ENCODE measurements around the gene PREPL. TPM values are rescaled to one million over a fixed set of nuclear protein-coding genes. Genes with fewer than 3 reads are reported as not detected.

The PREPL gene
- polyA plus RNA-seq, 3 donors: 2.6 to 10.8 (median 8.0) TPM

DNA sequence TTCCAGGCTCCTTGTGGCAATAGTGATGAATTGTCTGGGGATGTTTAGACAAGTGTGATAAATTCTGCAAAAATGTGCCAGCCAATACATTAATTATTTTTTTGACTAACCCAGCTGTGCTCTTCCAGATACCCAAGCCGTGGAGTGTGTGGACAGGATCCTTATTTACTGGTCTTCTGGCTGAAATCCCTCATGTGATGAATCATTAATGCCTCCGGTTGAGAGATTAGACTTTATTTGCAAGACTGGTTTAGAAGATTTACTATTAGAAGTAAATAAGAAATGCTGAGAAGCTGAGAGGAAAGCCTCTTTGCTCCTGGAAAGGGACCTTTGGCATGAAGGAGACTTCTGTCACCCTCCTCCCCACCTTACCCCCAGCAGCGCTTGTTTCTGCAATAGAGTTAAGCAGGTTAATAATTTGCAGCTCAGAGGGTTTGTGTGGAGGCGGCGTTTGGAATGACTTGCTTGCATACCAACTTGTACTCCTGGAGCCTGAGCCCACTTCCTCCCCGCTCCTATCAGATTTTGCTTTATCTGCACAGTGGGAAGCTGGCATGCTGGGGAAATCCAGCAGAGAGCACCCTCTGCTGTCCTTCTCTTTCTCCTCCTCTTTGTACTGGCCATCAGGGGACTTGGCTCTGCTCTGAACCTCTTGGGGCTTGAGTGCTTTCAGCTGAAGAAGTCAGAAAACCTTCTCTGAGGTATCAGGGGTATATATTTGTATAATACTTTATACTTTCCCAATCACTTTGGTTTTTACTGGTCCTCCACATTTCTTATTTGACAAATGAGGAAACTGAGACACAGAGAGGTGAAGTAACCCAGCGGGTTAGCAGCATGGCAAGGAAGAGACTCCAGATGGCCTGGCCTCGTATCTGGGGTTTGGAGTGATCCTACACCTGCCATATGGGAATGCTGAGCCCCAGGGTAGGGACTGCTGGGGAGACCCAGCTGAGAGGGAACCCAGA is 69.7 kb downstream of the PREPL start:
- DNase-seq: no peak
- no peak overlapping the region for H3K4me3 ChIP-seq (replicated peaks in 1 of 3; ENCODE audit: low read depth in 2 of 3, low read length in 3 of 3)
- H3K27me3 ChIP-seq (ENCODE audit: control insufficient read depth in 2 of 2, insufficient read depth in 2 of 2, low read length in 2 of 2): peaks cover 0 to 2% of the 10 kb centered on the region in 2 donors
- H3K9me3 ChIP-seq (replicated peaks in 1 of 2; ENCODE audit: control insufficient read depth in 1 of 2, insufficient read depth in 1 of 2, low read length in 2 of 2): no peaks in the 10 kb centered on the region
- no peaks in the 10 kb centered on the region for H4K20me1 ChIP-seq (ENCODE audit: insufficient read depth, low read length)
- WGBS (ENCODE audit: insufficient coverage): 52% methylated on average over 4 of the region's 8 CpGs
- Mint-ChIP-seq H3K27me3 (ENCODE audit: low read depth in 3 of 3) (peaks cover 0 to 2% (median 0%) of the 10 kb centered on the region in 3 donors), H3K9me3 (no peaks in the 10 kb centered on the region), H3K4me1 (no peaks in the 10 kb centered on the region), H3K27ac (peak overlapping the region in 1 of 7 donors; percentile 24), H3K4me3 (no peak overlapping the region), H3K36me3 (no peaks in the 10 kb centered on the region)
- no peaks in the 10 kb centered on the region for H3K79me2 ChIP-seq (ENCODE audit: insufficient read depth, low read length)
- no peaks in the 10 kb centered on the region for H3K4me1 ChIP-seq (ENCODE audit: control insufficient read depth in 1 of 2, insufficient read depth in 2 of 2, low read length in 2 of 2)
- no peak overlapping the region for H3K4me2 ChIP-seq (replicated peaks; ENCODE audit: extremely low read depth, low read length, poor library complexity, severe bottlenecking)
- no peaks in the 10 kb centered on the region for H3K36me3 ChIP-seq (replicated peaks in 1 of 2; ENCODE audit: control insufficient read depth in 1 of 2, insufficient read depth in 2 of 2, low read length in 2 of 2)
- H2AFZ ChIP-seq (ENCODE audit: insufficient read depth, low read depth, low read length, poor library complexity, severe bottlenecking): no peak overlapping the region
- intact Hi-C loops (cut with micrococcal nuclease): no loop called here
- H3K27ac ChIP-seq (ENCODE audit: low read depth in 1 of 2, low read length in 2 of 2): no peak overlapping the region
- H3K9ac ChIP-seq (ENCODE audit: insufficient read depth, low read length, poor library complexity, severe bottlenecking): no peak overlapping the region
- TF ChIP-seq, protein P1, sequence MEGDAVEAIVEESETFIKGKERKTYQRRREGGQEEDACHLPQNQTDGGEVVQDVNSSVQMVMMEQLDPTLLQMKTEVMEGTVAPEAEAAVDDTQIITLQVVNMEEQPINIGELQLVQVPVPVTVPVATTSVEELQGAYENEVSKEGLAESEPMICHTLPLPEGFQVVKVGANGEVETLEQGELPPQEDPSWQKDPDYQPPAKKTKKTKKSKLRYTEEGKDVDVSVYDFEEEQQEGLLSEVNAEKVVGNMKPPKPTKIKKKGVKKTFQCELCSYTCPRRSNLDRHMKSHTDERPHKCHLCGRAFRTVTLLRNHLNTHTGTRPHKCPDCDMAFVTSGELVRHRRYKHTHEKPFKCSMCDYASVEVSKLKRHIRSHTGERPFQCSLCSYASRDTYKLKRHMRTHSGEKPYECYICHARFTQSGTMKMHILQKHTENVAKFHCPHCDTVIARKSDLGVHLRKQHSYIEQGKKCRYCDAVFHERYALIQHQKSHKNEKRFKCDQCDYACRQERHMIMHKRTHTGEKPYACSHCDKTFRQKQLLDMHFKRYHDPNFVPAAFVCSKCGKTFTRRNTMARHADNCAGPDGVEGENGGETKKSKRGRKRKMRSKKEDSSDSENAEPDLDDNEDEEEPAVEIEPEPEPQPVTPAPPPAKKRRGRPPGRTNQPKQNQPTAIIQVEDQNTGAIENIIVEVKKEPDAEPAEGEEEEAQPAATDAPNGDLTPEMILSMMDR (IDR thresholded peaks at IDR 0.05): no peak

DNA sequence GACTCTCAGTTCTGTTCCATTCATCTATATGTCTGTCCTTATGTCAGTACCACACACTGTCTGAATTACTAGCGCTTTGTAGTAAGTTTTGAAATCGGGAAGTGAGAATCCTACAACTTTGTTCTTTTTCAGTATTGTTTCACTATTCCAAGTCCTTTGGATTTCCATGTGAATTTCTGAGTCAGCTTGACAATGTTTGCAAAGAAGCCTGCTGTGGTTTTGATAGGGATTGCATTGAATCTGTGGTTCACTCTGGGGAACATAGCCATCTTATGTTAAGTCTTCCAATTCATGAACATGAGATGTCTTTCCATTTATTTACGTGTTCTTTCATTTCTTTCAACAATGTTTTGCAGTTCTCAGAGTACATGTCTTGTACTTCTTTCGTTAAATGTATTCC is 71.0 kb downstream of the PREPL start:
- no peak overlapping the region for H2AFZ ChIP-seq (ENCODE audit: insufficient read depth, low read depth, low read length, poor library complexity, severe bottlenecking)
- no peak overlapping the region for H3K4me2 ChIP-seq (replicated peaks; ENCODE audit: extremely low read depth, low read length, poor library complexity, severe bottlenecking)
- Mint-ChIP-seq H3K4me3 (no peak overlapping the region), H3K27me3 (ENCODE audit: low read depth in 3 of 3) (peaks cover 0 to 2% (median under 1%) of the 10 kb centered on the region in 3 donors), H3K9me3 (no peaks in the 10 kb centered on the region), H3K27ac (no peak overlapping the region), H3K4me1 (no peaks in the 10 kb centered on the region), H3K36me3 (no peaks in the 10 kb centered on the region)
- no peaks in the 10 kb centered on the region for H4K20me1 ChIP-seq (ENCODE audit: insufficient read depth, low read length)
- H3K9me3 ChIP-seq (replicated peaks in 1 of 2; ENCODE audit: control insufficient read depth in 1 of 2, insufficient read depth in 1 of 2, low read length in 2 of 2): no peaks in the 10 kb centered on the region
- WGBS (ENCODE audit: insufficient coverage): no CpG with 5 or more reads among the region's 4 CpGs
- intact Hi-C loops (cut with micrococcal nuclease): no loop called here
- no peak overlapping the region for H3K4me3 ChIP-seq (replicated peaks in 1 of 3; ENCODE audit: low read depth in 2 of 3, low read length in 3 of 3)
- H3K27ac ChIP-seq (ENCODE audit: low read depth in 1 of 2, low read length in 2 of 2): no peak overlapping the region
- H3K36me3 ChIP-seq (replicated peaks in 1 of 2; ENCODE audit: control insufficient read depth in 1 of 2, insufficient read depth in 2 of 2, low read length in 2 of 2): no peaks in the 10 kb centered on the region
- no peak overlapping the region for H3K9ac ChIP-seq (ENCODE audit: insufficient read depth, low read length, poor library complexity, severe bottlenecking)
- no peak for DNase-seq
- H3K79me2 ChIP-seq (ENCODE audit: insufficient read depth, low read length): no peaks in the 10 kb centered on the region
- peaks cover 0 to 2% of the 10 kb centered on the region in 2 donors for H3K27me3 ChIP-seq (ENCODE audit: control insufficient read depth in 2 of 2, insufficient read depth in 2 of 2, low read length in 2 of 2)
- TF ChIP-seq, protein P1 (IDR thresholded peaks at IDR 0.05): no peak
- H3K4me1 ChIP-seq (ENCODE audit: control insufficient read depth in 1 of 2, insufficient read depth in 2 of 2, low read length in 2 of 2): no peaks in the 10 kb centered on the region

All from CD14-positive monocyte (primary cell).